ENCODE measurements around the gene PIGN.

DNA sequence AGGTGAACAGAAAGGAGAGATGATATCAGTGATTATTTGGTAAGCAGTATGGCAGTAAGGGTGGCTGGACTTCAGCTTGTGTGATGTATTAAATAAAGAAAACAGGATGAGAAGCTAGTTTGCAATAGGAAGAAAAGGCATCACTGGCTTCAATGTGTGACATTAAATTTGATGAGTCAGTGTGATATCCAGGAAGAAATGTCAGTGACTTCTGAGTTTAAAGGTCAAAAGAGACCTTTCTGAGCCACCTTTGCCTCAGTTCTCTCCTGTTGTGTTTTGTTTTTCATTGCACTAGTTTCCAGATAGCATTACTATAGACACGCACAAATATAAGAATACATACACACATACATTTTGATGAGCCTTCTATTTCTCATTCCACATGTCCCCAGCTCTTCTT is 105.6 kb downstream of the PIGN start:
- TF ChIP-seq, protein P1, sequence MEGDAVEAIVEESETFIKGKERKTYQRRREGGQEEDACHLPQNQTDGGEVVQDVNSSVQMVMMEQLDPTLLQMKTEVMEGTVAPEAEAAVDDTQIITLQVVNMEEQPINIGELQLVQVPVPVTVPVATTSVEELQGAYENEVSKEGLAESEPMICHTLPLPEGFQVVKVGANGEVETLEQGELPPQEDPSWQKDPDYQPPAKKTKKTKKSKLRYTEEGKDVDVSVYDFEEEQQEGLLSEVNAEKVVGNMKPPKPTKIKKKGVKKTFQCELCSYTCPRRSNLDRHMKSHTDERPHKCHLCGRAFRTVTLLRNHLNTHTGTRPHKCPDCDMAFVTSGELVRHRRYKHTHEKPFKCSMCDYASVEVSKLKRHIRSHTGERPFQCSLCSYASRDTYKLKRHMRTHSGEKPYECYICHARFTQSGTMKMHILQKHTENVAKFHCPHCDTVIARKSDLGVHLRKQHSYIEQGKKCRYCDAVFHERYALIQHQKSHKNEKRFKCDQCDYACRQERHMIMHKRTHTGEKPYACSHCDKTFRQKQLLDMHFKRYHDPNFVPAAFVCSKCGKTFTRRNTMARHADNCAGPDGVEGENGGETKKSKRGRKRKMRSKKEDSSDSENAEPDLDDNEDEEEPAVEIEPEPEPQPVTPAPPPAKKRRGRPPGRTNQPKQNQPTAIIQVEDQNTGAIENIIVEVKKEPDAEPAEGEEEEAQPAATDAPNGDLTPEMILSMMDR (IDR thresholded peaks at IDR 0.05): no peak
- TF ChIP-seq EP300 (IDR thresholded peaks at IDR 0.05) (no peak), POLR2AphosphoS5 (IDR thresholded peaks at IDR 0.05) (no peak), POLR2A (IDR thresholded peaks at IDR 0.05; ENCODE audit: low read depth) (no peak)

All from esophagus muscularis mucosa (tissue), 4 donors.